GM06990 (cell line): Measurements from ENCODE around the gene MLEC.

Experiments used
- DNase-seq: peaks from one replicate; pipeline ENCODE4 v3.0.0-alpha.2; 2011; ENCODE audit not compliant: insufficient read length; ENCODE audit errors: extremely low read depth
- H3K27me3 ChIP-seq: replicated peaks from 2 replicates; pipeline ENCODE4 v1.6.0; 2011; ENCODE audit warnings: low read length; ENCODE audit not compliant: control insufficient read depth, insufficient read depth
- H3K36me3 ChIP-seq: 2 replicates; pipeline ENCODE4 v1.5.1; 2011; ENCODE audit warnings: low read length; ENCODE audit not compliant: control insufficient read depth, insufficient read depth
- H3K4me3 ChIP-seq: replicated peaks from 2 replicates; pipeline ENCODE4 v1.5.1; 2011; ENCODE audit warnings: low read depth, mild to moderate bottlenecking, control low read depth, low read length
- CTCF ChIP-seq: IDR thresholded peaks from 2 replicates; pipeline ENCODE4 v1.5.1; 2011; ENCODE audit warnings: low read length, control low read depth, mild to moderate bottlenecking, inconsistent platforms; ENCODE audit not compliant: insufficient read depth, poor library complexity, severe bottlenecking

MLEC gene

GRCh38 chr12:120720234-120720986, 33.5 kb downstream of the MLEC start:
- Histone ChIP-seq H3K27me3 (no peaks in the 10 kb centered on the region), H3K4me3 (no peak overlapping the region), H3K36me3 (peaks cover 26% of the 10 kb centered on the region)
- no peak for DNase-seq
- TF ChIP-seq CTCF, result no peak

- no peaks in the 10 kb centered on the region for H3K27me3 ChIP-seq
- no peak overlapping the region for H3K4me3 ChIP-seq
- H3K36me3 ChIP-seq, result peaks cover 26% of the 10 kb centered on the region
- no peak for DNase-seq
- no peak for TF ChIP-seq CTCF
Observed at GRCh38 chr12:120720987-120721801, 34.2 kb downstream of the MLEC start.

- DNase-seq, result no peak
- no peak for TF ChIP-seq CTCF
- no peaks in the 10 kb centered on the region for H3K27me3 ChIP-seq
- no peak overlapping the region for H3K4me3 ChIP-seq
- H3K36me3 ChIP-seq, result peaks cover 24% of the 10 kb centered on the region
Observed at GRCh38 chr12:120721866-120722265, 34.9 kb downstream of the MLEC start.

- H3K4me3 ChIP-seq, result no peak overlapping the region
- peaks cover 24% of the 10 kb centered on the region for H3K36me3 ChIP-seq
- no peak for DNase-seq
- no peaks in the 10 kb centered on the region for H3K27me3 ChIP-seq
- TF ChIP-seq CTCF, result no peak
Observed at GRCh38 chr12:120722784-120723183, 35.8 kb downstream of the MLEC start.

- Histone ChIP-seq H3K36me3 (peaks cover 20% of the 10 kb centered on the region), H3K27me3 (no peaks in the 10 kb centered on the region)
Observed at GRCh38 chr12:120724720-120725119, 37.8 kb downstream of the MLEC start.

More at GRCh38 chr12:120724720-120725119, 37.8 kb downstream of the MLEC start:
- no peak for DNase-seq
- no peak overlapping the region for H3K4me3 ChIP-seq
- no peak for TF ChIP-seq CTCF
